Activated T-helper 17 cell treated with anti-CD3 and anti-CD28 coated beads, Interleukin-2, amount 50 U/mL, for 72 hours (primary cell): ENCODE data around the gene CDX2. TPM values are rescaled to one million over a fixed set of nuclear protein-coding genes. Genes with fewer than 3 reads are reported as not detected.

Experiments used
- ATAC-seq: fragments of 150-1000 bp; cut with Tn5 transposase; replicated peaks from 2 replicates; pipeline ENCODE4 v1.10.0; 2021; ENCODE audit warnings: mild to moderate bottlenecking, moderate library complexity
- H3K27ac Mint-ChIP-seq: one replicate; pipeline ENCODE4 v1.8.0; 2022; ENCODE audit warnings: mixed read lengths
- H3K27me3 Mint-ChIP-seq: one replicate; pipeline ENCODE4 v1.8.0; 2022; ENCODE audit warnings: mixed read lengths
- H3K36me3 Mint-ChIP-seq: one replicate; pipeline ENCODE4 v1.8.0; 2022; ENCODE audit warnings: low read depth, mild to moderate bottlenecking, mixed read lengths
- H3K4me1 Mint-ChIP-seq: one replicate; pipeline ENCODE4 v1.8.0; 2022; ENCODE audit warnings: mixed read lengths
- H3K4me3 Mint-ChIP-seq: one replicate; pipeline ENCODE4 v1.8.0; 2022; ENCODE audit warnings: mild to moderate bottlenecking, mixed read lengths
- H3K9me3 Mint-ChIP-seq: one replicate; pipeline ENCODE4 v1.8.0; 2022; ENCODE audit warnings: mixed read lengths
- total RNA-seq, 2 donors: library from RNA; stranded (reverse); gene quantifications; one replicate each; pipeline ENCODE4 v1.2.3, GENCODE V29; 2022

Gene CDX2
- total RNA-seq, 2 donors from 2014 or later: not detected

DNA sequence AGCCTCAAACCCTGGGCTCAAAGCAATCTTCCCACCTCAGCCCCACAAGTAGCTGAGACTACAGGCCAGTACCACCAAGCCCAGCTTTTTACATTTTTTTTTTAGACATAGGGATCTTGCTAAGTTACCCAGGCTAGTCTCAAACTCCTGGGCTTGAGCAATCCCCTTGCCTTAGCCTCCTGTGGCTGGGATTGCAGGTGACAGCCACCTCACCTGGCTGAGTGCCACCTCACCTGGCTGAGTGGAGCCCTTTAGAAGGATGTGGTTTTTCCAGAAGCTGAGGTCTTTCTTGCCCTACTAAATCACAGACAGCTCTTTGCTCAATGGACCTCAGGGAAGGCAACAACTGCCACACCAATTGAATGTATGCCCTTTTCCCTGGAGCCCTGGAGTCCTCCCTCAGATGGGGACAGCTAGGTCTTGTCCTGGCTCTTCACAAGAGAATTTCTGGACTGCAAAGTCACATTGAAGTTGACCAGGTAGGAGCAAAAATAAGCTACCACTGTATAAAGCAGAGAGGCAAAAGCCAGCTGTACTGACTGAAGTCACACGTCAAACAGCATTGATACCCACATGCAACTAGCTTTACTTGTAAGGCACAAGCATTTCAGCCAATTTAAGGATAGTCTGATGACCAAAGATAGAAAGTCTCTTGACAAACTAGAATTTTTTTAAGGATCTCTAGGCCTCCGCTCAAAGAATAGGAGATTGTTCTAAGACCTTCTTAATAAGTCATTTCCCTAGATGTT lies 35.4 kb downstream of the CDX2 start:
- H3K9me3 Mint-ChIP-seq: no peaks in the 10 kb centered on the region
- no peaks in the 10 kb centered on the region for H3K36me3 Mint-ChIP-seq
- H3K4me1 Mint-ChIP-seq: no peaks in the 10 kb centered on the region
- H3K27ac Mint-ChIP-seq: no peak overlapping the region
- ATAC-seq: no peak
- peaks cover 38% of the 10 kb centered on the region for H3K27me3 Mint-ChIP-seq
- no peak overlapping the region for H3K4me3 Mint-ChIP-seq

- no peaks in the 10 kb centered on the region for H3K9me3 Mint-ChIP-seq
- no peak for ATAC-seq
- H3K27me3 Mint-ChIP-seq: peaks cover 43% of the 10 kb centered on the region
- no peak overlapping the region for H3K4me3 Mint-ChIP-seq
- H3K36me3 Mint-ChIP-seq: no peaks in the 10 kb centered on the region
- no peak overlapping the region for H3K27ac Mint-ChIP-seq
- H3K4me1 Mint-ChIP-seq: no peaks in the 10 kb centered on the region
Observed at GRCh38 chr13:27933118-27933517, 36.0 kb downstream of the CDX2 start.

DNA sequence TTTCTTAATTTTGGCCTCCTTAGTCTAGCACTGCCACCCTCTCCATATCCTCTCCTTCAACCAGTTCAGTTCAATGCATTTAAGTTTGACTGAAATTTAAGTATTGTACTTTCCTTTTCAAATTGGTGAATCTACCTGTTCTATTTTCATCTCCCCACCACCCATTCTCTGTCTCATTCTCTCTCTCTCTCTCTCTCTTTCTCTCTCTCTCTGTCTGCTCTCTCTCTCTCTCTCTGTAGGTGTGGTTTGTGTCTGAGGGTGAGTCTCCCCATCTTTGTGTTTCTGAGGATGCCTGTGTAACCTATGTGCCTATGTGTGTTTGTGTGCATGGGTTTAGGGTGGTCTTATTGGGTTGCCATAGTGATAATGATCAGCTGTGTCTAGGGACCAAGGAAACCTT lies 39.2 kb downstream of the CDX2 start:
- H3K27me3 Mint-ChIP-seq: peaks cover 70% of the 10 kb centered on the region
- no peaks in the 10 kb centered on the region for H3K4me1 Mint-ChIP-seq
- H3K4me3 Mint-ChIP-seq: no peak overlapping the region
- no peak for ATAC-seq
- no peak overlapping the region for H3K27ac Mint-ChIP-seq
- H3K9me3 Mint-ChIP-seq: no peaks in the 10 kb centered on the region
- H3K36me3 Mint-ChIP-seq: no peaks in the 10 kb centered on the region

GRCh38 chr13:27928805-27929753 lies 40.0 kb downstream of the CDX2 start:
- Mint-ChIP-seq H3K27me3 (peaks cover 73% of the 10 kb centered on the region), H3K9me3 (no peaks in the 10 kb centered on the region), H3K4me3 (no peak overlapping the region), H3K4me1 (no peaks in the 10 kb centered on the region), H3K27ac (no peak overlapping the region), H3K36me3 (no peaks in the 10 kb centered on the region)
- ATAC-seq: no peak

GRCh38 chr13:27928353-27928804 lies 40.7 kb downstream of the CDX2 start:
- H3K27me3 Mint-ChIP-seq: peaks cover 74% of the 10 kb centered on the region
- no peak overlapping the region for H3K27ac Mint-ChIP-seq
- H3K4me3 Mint-ChIP-seq: no peak overlapping the region
- no peaks in the 10 kb centered on the region for H3K4me1 Mint-ChIP-seq
- H3K9me3 Mint-ChIP-seq: no peaks in the 10 kb centered on the region
- ATAC-seq: no peak
- no peaks in the 10 kb centered on the region for H3K36me3 Mint-ChIP-seq

- Mint-ChIP-seq H3K4me3 (peak overlapping the region; percentile 35), H3K36me3 (no peaks in the 10 kb centered on the region), H3K9me3 (no peaks in the 10 kb centered on the region), H3K27me3 (peaks cover 77% of the 10 kb centered on the region), H3K4me1 (no peaks in the 10 kb centered on the region), H3K27ac (no peak overlapping the region)
- ATAC-seq: no peak
Observed at GRCh38 chr13:27927444-27928352, 41.4 kb downstream of the CDX2 start.

DNA sequence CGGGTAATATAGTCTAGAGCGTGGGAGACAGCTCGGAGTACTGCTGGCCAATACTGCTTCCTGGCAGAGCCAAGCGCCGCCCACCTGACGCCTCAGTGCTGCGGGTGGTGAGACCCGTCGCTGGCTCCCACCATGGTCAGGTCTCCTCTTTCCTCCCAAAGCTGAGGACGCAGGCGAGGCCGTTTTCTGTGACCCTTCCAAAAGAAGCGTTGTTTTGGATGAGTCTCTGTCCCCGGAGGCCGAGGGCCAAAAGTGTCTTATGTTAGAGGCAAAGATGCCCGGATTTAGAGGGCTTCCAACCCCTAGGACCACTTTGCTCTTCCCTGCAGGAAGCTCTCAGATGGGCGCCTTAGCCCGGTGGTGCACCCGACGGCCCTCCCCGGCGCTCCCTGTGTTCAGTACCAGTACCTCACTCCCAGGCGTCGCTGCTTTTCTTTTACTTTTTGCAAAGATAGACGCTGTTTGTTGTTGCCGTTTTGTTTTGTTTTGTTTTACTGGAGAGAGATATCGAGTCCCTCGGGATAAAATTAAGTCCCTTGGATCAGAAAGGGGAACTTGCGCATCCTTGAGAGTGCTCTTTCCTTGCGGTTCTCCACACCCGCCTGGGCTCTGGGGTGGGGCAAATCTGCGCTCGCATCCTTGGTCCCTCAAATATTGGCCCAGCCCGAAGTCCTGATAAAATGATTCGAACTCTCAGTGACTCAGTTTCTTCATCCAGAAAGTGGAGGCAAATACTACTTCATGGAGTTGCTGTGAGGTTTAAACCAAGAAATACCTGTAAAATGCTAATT lies 42.3 kb downstream of the CDX2 start:
- H3K9me3 Mint-ChIP-seq: no peaks in the 10 kb centered on the region
- ATAC-seq: no peak
- no peak overlapping the region for H3K27ac Mint-ChIP-seq
- H3K36me3 Mint-ChIP-seq: no peaks in the 10 kb centered on the region
- H3K4me3 Mint-ChIP-seq: peak overlapping the region; percentile 35
- H3K4me1 Mint-ChIP-seq: no peaks in the 10 kb centered on the region
- H3K27me3 Mint-ChIP-seq: peaks cover 74% of the 10 kb centered on the region

- no peak overlapping the region for H3K4me3 Mint-ChIP-seq
- peaks cover 6% of the 10 kb centered on the region for H3K4me1 Mint-ChIP-seq
- no peak for ATAC-seq
- no peaks in the 10 kb centered on the region for H3K9me3 Mint-ChIP-seq
- no peak overlapping the region for H3K27ac Mint-ChIP-seq
- H3K36me3 Mint-ChIP-seq: no peaks in the 10 kb centered on the region
- peaks cover 67% of the 10 kb centered on the region for H3K27me3 Mint-ChIP-seq
Observed at GRCh38 chr13:27925220-27925991, 43.7 kb downstream of the CDX2 start.

DNA sequence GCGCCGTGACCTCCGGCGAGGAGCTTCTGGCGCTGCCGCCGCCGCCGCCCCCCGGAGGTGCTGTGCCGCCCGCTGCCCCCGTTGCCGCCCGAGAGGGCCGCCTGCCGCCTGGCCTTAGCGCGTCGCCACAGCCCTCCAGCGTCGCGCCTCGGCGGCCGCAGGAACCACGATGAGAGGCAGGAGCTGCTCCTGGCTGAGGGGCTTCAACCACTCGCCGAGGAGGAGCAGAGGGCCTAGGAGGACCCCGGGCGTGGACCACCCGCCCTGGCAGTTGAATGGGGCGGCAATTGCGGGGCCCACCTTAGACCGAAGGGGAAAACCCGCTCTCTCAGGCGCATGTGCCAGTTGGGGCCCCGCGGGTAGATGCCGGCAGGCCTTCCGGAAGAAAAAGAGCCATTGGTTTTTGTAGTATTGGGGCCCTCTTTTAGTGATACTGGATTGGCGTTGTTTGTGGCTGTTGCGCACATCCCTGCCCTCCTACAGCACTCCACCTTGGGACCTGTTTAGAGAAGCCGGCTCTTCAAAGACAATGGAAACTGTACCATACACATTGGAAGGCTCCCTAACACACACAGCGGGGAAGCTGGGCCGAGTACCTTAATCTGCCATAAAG lies 44.5 kb downstream of the CDX2 start:
- peaks cover 61% of the 10 kb centered on the region for H3K27me3 Mint-ChIP-seq
- no peak overlapping the region for H3K27ac Mint-ChIP-seq
- H3K4me3 Mint-ChIP-seq: no peak overlapping the region
- ATAC-seq: no peak
- H3K36me3 Mint-ChIP-seq: no peaks in the 10 kb centered on the region
- H3K4me1 Mint-ChIP-seq: peaks cover 6% of the 10 kb centered on the region
- no peaks in the 10 kb centered on the region for H3K9me3 Mint-ChIP-seq

DNA sequence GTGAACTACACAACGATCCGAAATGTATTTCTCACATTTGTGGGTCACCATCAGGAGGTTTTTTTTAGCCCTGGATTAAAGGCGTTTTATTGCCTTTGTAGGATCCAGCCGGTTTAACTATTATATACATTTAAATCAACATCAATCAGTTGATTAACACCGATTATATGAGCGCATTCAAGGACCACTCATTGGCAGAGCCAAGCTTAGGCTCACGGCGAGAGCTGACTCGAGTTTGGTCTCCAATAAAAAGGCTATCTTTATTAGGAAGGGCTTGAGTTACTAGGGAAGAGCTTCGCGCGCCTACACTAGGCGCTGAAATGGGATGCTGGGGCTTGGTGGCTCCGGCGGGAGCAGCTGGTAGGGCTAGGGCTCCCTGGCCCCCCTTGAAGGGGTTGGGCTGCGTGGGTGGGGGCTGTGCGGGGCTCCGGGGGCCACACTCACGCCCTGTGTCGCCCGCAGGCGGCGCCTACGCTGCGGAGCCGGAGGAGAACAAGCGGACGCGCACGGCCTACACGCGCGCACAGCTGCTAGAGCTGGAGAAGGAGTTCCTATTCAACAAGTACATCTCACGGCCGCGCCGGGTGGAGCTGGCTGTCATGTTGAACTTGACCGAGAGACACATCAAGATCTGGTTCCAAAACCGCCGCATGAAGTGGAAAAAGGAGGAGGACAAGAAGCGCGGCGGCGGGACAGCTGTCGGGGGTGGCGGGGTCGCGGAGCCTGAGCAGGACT lies 45.2 kb downstream of the CDX2 start:
- Mint-ChIP-seq H3K4me1 (peaks cover 6% of the 10 kb centered on the region), H3K9me3 (no peaks in the 10 kb centered on the region), H3K4me3 (no peak overlapping the region), H3K36me3 (no peaks in the 10 kb centered on the region), H3K27me3 (peaks cover 59% of the 10 kb centered on the region), H3K27ac (no peak overlapping the region)
- no peak for ATAC-seq

- Mint-ChIP-seq H3K4me3 (no peak overlapping the region), H3K27ac (no peak overlapping the region), H3K4me1 (peaks cover 11% of the 10 kb centered on the region), H3K9me3 (no peaks in the 10 kb centered on the region), H3K36me3 (no peaks in the 10 kb centered on the region), H3K27me3 (peaks cover 60% of the 10 kb centered on the region)
- ATAC-seq: no peak
Observed at GRCh38 chr13:27922883-27923612, 46.1 kb downstream of the CDX2 start.
